ENCODE results near the gene ZNF436. TPM values are rescaled to one million over a fixed set of nuclear protein-coding genes. Genes with fewer than 3 reads are reported as not detected.

Gene ZNF436
- total RNA-seq, 1 experiment from 2014 or later = 0.52 TPM

DNA sequence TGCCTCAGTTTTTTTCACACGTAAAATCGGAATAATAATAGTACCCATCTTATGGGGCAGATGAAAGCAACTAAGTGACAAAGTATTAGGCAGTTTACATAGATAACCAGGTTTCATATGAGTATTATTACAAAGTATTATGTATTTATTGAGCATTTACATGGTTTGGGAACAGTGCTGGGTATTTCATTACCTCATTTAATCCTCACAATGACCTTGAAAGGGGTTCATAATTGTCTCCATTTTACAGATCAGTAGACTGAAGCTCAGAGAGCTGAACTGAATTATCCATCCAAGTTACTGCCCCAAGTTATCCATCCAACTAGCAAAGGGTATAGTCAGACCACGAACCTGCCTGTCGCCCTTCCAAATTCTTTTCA, 33.7 kb upstream of the ZNF436 start:
- Histone ChIP-seq H2AFZ (ENCODE audit: low read length) (no peak overlapping the region), H3K27ac (ENCODE audit: insufficient read length, low read depth, low read length) (no peak overlapping the region), H2BK5ac (ENCODE audit: insufficient read length, low read length) (no peak overlapping the region), H2BK15ac (ENCODE audit: low read depth, low read length) (no peak overlapping the region), H2BK20ac (ENCODE audit: low read depth, low read length, poor library complexity, severe bottlenecking) (no peak overlapping the region), H3K79me1 (ENCODE audit: insufficient read depth, low read depth, low read length, poor library complexity, severe bottlenecking) (no peaks in the 10 kb centered on the region), H3K79me2 (ENCODE audit: insufficient read depth, low read length) (no peaks in the 10 kb centered on the region), H3K56ac (ENCODE audit: insufficient read length, low read depth, low read length) (no peak overlapping the region), H3K14ac (ENCODE audit: insufficient read depth, low read length) (no peak overlapping the region), H3K27me3 (ENCODE audit: insufficient read depth, low read length) (peaks cover 24% of the 10 kb centered on the region; the same call in 1 of the 2 replicates), H2BK12ac (ENCODE audit: insufficient read length, low read depth, low read length) (no peak overlapping the region), H3K23me2 (ENCODE audit: insufficient read length, low read depth, low read length, poor library complexity, severe bottlenecking) (peaks cover 3% of the 10 kb centered on the region), H4K91ac (ENCODE audit: insufficient read length, low read depth, low read length) (no peak overlapping the region), H4K5ac (ENCODE audit: insufficient read length, low read depth, low read length) (no peak overlapping the region), H4K8ac (replicated peaks; ENCODE audit: insufficient read length, low read depth, low read length) (no peak overlapping the region), H3K18ac (ENCODE audit: insufficient read length, low read depth, low read length) (no peak overlapping the region), H4K20me1 (ENCODE audit: control insufficient read depth, insufficient read depth, insufficient read length) (peaks cover 2% of the 10 kb centered on the region), H3K9ac (ENCODE audit: extremely low read depth, insufficient read length, low read length) (no peak overlapping the region), H3K9me3 (ENCODE audit: control insufficient read depth, low read depth, low read length) (no peaks in the 10 kb centered on the region), H3T11ph (ENCODE audit: low read length) (no peak overlapping the region), H2AK5ac (ENCODE audit: insufficient read length, low read length) (no peak overlapping the region), H3K23ac (ENCODE audit: insufficient read length, low read depth, low read length) (no peak overlapping the region), H3K4me1 (ENCODE audit: insufficient read depth, low read length) (no peaks in the 10 kb centered on the region), H3K4me2 (ENCODE audit: insufficient read depth, insufficient read length, low read length) (peak overlapping the region; percentile 14), H3K4ac (ENCODE audit: low read depth, low read length) (no peak overlapping the region), H2BK120ac (ENCODE audit: low read depth, low read length, poor library complexity, severe bottlenecking) (no peak overlapping the region)
- WGBS (ENCODE audit: extremely low coverage, insufficient read length, low lambda C conversion rate) = no CpG with 5 or more reads among the region's 4 CpGs
- H3K4me1 Mint-ChIP-seq = peaks cover 4 to 10% of the 10 kb centered on the region in 2 experiments; a peak in 3 of 4 replicates
- no peak overlapping the region for H3K27ac Mint-ChIP-seq
- no peaks in the 10 kb centered on the region for H3K36me3 Mint-ChIP-seq (ENCODE audit: insufficient read depth in 1 of 3, low read depth in 3 of 3)
- TF ChIP-seq, protein P1, sequence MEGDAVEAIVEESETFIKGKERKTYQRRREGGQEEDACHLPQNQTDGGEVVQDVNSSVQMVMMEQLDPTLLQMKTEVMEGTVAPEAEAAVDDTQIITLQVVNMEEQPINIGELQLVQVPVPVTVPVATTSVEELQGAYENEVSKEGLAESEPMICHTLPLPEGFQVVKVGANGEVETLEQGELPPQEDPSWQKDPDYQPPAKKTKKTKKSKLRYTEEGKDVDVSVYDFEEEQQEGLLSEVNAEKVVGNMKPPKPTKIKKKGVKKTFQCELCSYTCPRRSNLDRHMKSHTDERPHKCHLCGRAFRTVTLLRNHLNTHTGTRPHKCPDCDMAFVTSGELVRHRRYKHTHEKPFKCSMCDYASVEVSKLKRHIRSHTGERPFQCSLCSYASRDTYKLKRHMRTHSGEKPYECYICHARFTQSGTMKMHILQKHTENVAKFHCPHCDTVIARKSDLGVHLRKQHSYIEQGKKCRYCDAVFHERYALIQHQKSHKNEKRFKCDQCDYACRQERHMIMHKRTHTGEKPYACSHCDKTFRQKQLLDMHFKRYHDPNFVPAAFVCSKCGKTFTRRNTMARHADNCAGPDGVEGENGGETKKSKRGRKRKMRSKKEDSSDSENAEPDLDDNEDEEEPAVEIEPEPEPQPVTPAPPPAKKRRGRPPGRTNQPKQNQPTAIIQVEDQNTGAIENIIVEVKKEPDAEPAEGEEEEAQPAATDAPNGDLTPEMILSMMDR (conservative IDR thresholded peaks at IDR 0.05) = no peak
- no peaks in the 10 kb centered on the region for H3K27me3 Mint-ChIP-seq (ENCODE audit: low read depth)
- H3K9me3 Mint-ChIP-seq = no peaks in the 10 kb centered on the region
- peak overlapping the region in 1 of 2 experiments; percentile 60; a peak in 1 of 5 replicates for H3K4me3 Mint-ChIP-seq
- DNase-seq = no peak

Data from H9 (cell line).